ENCODE results near the gene CIAO2B.
"Not testable (repeated sequence)": the region's sequence is repeated elsewhere in the genome, so short reads cannot be mapped to it uniquely, and the experiment has no call there.

Gene CIAO2B

GRCh38 chr16:66961065-66961744, 27.0 kb upstream of the CIAO2B start, which contains the start of gene CES3:
CES3 (plus strand) TSS chr16:66961266; CDS start chr16:66961308, 42 bp downstream.
- TF ChIP-seq, protein P1, sequence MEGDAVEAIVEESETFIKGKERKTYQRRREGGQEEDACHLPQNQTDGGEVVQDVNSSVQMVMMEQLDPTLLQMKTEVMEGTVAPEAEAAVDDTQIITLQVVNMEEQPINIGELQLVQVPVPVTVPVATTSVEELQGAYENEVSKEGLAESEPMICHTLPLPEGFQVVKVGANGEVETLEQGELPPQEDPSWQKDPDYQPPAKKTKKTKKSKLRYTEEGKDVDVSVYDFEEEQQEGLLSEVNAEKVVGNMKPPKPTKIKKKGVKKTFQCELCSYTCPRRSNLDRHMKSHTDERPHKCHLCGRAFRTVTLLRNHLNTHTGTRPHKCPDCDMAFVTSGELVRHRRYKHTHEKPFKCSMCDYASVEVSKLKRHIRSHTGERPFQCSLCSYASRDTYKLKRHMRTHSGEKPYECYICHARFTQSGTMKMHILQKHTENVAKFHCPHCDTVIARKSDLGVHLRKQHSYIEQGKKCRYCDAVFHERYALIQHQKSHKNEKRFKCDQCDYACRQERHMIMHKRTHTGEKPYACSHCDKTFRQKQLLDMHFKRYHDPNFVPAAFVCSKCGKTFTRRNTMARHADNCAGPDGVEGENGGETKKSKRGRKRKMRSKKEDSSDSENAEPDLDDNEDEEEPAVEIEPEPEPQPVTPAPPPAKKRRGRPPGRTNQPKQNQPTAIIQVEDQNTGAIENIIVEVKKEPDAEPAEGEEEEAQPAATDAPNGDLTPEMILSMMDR (IDR thresholded peaks at IDR 0.05; ENCODE audit: control insufficient read depth, extremely low read depth, insufficient read depth): peak; percentile 72
- peak within 1 kb of the TSS; percentile 17 for H3K4me3 ChIP-seq (ENCODE audit: low read depth, low read length)
- DNase-seq (ENCODE audit: low read depth): no peak

GRCh38 chr16:66960270-66960669, 26.1 kb upstream of the CIAO2B start:
- TF ChIP-seq, protein P1 (IDR thresholded peaks at IDR 0.05; ENCODE audit: control insufficient read depth, extremely low read depth, insufficient read depth): no peak
- H3K4me3 ChIP-seq (ENCODE audit: low read depth, low read length): no peak overlapping the region
- no peak for DNase-seq (ENCODE audit: low read depth)

DNA sequence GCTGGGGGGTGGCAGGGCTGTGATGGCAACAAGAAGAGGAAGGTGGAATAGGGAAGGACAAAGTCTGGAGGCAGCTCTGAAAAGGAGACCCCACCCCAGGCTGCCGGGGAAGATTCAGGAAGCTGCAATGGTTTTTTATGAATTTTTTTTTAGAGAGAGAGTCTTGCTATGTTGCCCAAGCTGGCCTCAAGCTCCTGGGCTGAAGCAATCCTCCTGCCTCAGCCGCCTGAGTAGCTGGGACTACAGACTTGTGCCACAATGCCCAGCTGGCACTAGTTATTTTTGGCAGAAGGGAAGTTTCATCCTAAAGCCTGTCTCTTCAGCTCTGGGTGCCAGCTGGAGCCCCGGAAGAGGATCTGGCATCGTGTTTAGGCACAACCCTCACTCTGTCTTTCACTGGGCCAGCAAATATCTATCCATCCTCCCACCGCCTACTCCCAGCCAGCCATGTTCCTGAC, 25.5 kb upstream of the CIAO2B start:
- TF ChIP-seq, protein P1 (IDR thresholded peaks at IDR 0.05; ENCODE audit: control insufficient read depth, extremely low read depth, insufficient read depth): no peak
- H3K4me3 ChIP-seq (ENCODE audit: low read depth, low read length): no peak overlapping the region
- DNase-seq (ENCODE audit: low read depth): no peak

GRCh38 chr16:66958857-66959703, 24.9 kb upstream of the CIAO2B start:
- TF ChIP-seq, protein P1 (IDR thresholded peaks at IDR 0.05; ENCODE audit: control insufficient read depth, extremely low read depth, insufficient read depth): no peak
- no peak for DNase-seq (ENCODE audit: low read depth)
- H3K4me3 ChIP-seq (ENCODE audit: low read depth, low read length): no peak overlapping the region

GRCh38 chr16:66956154-66956457, 21.9 kb upstream of the CIAO2B start:
- not testable (repeated sequence) for H3K4me3 ChIP-seq (ENCODE audit: low read depth, low read length); DNase-seq (ENCODE audit: low read depth)

DNA sequence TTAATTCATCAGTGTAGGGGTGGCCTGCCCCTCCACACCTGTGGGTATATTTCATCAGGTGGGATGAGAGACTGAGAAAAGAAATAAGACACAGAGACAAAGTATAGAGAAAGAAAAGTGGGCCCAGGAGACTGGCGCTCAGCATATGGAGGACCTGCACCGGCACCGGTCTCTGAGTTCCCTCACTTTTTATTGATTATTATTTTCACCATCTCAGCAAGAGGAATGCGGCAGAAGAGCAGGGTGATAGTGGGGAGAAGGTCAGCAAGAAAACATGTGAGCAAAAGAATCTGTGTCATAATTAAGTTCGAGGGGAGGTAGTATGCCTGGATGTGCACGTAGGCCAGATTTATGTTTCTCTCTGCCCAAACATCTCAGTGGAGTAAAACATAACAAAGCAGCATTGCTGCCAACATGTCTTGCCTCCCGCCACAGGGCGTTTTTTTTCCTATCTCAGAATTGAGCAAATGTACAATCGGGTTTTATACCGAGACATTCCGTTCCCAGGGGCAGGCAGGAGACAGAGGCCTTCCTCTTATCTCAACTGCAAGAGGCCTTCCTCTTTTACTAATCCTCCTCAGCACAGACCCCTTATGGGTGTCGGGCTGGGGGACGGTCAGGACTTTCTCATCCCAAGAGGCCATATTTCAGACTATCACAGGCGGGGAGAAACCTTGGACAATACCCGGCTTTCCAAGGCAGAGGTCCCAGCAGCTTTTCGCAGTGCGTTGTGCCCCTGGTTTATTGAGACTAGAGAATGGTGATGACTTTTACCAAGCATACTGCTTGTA, 21.4 kb upstream of the CIAO2B start:
- not testable (repeated sequence) for H3K4me3 ChIP-seq (ENCODE audit: low read depth, low read length); DNase-seq (ENCODE audit: low read depth)

DNA sequence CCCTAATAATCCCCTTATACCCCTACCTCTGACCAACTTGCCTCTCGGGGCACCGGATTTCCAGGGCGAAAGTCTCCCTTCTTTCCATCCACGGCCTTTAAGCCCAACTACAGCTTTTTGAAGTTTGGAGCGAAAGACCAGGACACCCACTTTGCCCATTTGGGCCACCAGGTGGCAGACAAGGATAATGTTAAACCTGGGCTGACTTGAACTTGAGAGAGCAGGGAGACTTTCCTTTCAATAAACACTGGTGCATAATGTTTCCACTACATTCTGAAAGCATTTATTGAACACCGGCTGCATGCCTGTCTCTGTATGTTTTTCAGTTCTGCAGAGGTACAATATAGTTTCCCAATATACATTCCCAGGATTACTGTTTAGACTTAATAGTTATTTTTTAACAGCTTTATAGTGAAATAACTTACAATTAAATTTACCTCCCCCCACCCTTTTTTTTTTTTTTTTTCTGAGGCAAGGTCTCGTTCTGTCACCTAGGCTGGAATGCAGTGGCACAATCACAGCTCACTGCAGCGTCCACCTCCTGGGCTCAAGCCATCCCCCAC, 20.0 kb upstream of the CIAO2B start:
- H3K4me3 ChIP-seq (ENCODE audit: low read depth, low read length): no peak overlapping the region
- DNase-seq (ENCODE audit: low read depth): no peak
- TF ChIP-seq, protein P1 (IDR thresholded peaks at IDR 0.05; ENCODE audit: control insufficient read depth, extremely low read depth, insufficient read depth): peak; percentile 94

Data from LNCaP clone FGC (cell line).